Activated CD8-positive, alpha-beta memory T cell treated with anti-CD3 and anti-CD28 coated beads for 1 hour (primary cell): ENCODE measurements around the gene ZBTB8A.
"Not testable (repeated sequence)": the region's sequence is repeated elsewhere in the genome, so short reads cannot be mapped to it uniquely, and the experiment has no call there.

ENCODE experiments used
- DNase-seq, 2 donors: peaks; one replicate each; pipeline ENCODE4 v3.0.0-alpha.2; 2020; ENCODE audit warnings: low read depth in 1 of 2; ENCODE audit errors: extremely low read depth in 1 of 2

ZBTB8A gene

DNA sequence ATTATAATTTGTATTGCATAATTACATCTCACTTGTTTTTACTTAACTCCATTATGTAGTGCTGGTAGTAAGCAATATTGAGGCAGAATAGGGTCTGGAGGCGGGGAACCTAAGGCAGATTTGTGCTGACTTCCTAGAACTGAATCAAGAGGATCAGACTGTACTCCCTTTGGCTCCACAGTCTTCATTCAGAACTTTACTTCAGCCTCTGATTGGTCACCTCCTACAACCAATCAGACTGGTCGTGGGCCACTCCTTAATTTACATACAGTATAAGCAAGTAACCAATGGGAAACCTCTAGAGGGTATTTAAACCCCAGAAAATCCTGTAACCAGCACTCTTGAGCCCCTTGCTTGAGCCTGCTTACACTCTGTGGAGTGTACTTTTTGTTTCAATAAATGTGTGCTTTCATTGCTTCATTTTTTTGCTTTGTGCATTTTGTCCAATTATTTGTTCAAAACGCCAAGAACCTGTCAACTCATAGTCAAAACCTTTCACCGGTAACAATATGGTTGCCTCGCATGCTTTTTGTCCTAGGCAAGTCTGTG lies 79.5 kb downstream of the ZBTB8A start:
- no peak for DNase-seq

DNA sequence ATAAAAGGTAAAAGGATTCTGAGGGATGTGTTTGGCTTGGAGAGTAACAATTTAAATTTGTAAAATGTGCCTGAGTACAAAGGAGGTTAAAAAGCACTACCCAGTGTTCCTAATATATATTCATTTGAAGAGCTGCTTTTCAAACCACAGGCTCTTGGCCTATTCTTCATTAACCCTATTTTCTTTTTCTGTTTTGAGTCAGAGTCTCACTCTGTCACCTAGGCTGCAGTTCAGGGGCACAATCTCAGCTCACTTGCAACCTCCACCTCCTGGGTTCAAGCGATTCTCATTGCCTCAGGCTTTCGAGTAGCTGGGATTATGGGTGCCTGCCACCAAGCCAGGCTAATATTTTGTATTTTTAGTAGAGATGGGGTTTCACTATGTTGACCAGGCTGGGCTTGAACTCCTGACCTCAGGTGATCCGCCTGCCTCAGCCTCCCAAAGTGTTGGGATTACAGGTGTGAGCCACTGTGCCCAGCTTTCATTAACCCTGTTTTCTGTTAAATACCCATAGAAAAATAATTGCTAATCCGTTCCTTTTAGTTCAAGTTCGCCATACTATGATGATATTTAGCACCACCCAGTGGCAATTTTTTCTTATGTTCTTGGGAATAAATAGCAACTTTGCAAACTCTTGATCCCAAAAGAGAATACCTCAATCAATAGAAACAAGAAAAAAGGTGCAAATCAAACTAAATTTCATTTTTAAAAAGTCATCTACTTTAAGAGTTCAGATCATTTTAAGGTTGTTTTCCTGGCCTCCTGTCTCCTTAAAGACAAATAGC lies 80.7 kb downstream of the ZBTB8A start:
- no peak for DNase-seq

DNA sequence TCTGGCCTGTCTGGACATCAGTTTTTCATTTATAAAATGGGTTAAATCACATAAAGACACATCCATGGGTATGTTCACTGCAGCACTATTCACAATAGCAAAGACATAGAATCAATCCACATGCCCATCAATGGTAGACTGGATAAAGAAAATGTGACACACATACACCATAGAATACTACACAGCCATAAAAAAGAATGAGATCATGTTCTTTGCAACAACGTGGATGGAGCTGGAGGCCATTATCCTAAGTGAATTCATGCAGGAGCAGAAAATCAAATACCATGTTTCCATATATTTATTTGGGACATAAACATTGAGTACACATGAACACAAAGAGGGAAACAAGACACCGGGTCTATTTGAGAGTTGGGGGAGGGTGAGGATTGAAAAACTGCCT lies 83.0 kb downstream of the ZBTB8A start:
- DNase-seq = no peak

DNA sequence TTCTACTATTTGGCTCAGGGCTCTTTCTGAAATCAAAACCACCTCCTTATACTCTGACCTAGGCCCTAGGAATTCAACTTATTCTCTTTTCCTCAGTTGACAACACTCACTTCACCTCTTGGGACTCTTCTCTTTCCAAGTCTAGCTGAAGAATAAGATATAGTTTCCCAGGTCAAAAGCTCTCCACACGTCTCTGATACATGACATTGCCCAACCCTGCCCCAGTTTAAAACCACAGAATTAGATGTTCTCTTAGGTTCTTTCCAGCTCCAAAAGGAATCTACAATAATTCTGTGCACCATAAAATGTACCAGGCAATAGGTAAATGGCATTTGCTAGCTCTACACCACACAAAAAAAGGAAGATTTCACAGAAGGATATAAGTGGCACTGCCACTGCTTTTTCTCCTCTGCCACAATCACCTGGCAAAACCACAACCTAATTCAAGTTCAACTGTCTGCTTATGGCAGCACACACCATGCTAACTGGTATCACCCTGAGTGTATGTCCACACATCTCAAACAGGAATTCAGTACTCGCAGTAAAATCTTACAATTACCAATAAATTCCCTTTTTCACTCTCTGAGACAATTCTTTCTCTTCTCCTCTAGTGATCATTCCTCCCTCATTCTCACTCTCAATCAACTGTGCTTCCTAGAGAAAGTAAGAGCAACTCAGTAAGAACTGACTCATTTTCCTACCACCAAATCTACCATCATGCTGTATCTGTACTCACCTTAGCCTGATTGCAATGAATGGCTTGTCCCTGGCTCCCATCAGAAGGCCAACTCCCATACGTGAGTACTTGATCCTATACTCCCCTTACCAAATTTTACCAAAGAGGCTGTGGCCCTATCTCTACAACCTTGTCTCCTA lies 83.8 kb downstream of the ZBTB8A start:
- no peak for DNase-seq

DNA sequence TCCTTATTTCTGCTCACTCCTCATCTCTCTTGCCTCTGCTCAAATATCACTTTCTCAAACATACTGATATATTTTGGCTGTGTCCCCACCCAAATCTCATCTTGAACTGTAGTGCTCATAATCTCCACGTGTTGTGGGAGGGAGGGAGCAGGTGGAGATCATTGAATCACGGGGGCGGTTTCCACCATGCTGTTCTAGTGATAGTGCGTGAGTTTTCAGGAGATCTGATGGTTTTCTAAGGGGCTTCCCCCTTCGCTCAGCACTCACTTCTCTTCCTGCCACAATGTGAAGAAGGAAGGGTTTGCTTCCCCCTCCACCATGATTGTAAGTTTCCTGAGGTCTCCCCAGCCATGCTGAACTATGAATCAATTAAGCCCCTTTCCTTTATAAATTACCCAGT lies 84.5 kb downstream of the ZBTB8A start:
- DNase-seq = no peak

DNA sequence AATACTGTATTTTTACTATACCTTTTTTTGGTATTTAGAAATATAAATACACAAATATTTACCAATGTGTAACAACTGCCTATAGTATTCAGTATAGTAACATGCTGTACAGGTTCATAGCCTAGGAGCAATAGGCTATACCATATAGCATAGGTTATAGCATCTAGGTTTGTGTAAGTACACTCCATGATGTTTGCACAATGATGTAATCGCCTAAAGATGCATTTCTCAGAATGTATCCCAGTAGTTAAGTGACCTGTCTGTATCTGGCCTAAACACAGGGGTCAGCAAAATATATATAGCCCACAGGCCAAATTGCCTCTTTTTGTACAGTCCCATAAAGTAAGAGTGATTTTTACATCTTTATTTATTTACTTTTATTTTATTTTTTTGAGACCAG lies 86.9 kb downstream of the ZBTB8A start:
- DNase-seq = no peak

DNA sequence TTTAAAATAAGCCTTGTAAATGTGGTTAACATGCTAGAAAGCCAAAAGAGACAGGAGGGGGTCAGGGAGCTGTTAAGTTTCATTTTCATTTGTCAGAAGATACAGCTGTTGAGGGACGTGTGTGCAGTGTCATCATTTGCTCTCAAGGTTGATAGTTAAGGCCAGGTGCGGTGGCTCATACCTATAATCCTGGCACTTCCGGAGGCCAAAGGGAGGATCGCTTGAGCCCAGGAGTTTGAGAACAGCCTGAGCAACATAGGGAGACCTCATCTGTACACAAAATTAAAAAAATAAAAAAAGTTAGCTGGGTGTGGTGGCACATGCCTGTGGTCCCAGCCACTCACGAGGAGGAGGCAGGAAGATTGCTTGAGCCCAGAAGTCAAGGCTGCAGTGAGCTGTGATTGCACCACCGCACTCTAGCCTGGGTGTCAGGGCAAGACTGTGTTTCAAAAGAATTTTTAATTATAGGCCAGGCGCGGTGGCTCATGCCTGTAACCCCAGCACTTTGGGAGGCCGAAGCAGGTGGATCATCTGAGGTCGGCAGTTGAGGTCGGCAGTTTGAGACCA lies 88.5 kb downstream of the ZBTB8A start:
- DNase-seq = no peak

DNA sequence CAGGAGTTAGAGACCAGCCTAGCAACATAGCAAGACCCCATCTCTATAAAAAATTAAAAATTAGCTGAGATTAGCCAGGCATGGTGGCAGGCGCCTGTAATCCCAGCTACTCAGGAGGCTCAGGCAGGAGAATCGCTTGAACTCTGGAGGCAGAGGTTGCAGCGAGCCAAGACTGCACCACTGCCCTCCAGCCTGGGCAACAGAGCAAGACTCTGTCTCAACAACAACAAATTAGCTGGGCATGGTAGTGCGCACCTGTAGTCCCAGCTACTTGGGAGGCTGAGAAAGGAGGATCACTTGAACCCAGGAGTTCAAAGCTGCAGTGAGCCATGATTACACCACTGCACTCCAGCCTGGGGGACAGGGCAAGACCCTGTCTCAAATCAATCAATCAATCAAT lies 90.9 kb downstream of the ZBTB8A start:
- not testable (repeated sequence) for DNase-seq

DNA sequence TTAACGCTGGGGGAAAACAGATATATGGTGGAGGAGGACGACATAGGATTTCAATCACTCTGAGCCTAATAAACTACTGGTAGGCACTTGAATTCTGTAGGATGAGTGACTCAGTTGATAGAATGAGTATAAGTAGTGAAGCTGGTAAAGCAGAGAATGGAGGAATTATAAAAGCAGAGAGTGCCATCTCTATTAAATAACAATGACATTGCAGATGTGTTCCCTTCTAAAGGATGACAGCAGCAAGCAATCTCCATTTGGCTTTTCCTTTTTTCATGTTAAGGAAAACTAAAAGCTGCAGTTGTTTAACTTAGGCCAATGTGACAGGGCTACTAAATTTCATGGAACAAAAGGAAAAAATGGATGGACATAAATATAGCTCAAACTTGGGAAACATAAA lies 93.6 kb downstream of the ZBTB8A start:
- DNase-seq = no peak

DNA sequence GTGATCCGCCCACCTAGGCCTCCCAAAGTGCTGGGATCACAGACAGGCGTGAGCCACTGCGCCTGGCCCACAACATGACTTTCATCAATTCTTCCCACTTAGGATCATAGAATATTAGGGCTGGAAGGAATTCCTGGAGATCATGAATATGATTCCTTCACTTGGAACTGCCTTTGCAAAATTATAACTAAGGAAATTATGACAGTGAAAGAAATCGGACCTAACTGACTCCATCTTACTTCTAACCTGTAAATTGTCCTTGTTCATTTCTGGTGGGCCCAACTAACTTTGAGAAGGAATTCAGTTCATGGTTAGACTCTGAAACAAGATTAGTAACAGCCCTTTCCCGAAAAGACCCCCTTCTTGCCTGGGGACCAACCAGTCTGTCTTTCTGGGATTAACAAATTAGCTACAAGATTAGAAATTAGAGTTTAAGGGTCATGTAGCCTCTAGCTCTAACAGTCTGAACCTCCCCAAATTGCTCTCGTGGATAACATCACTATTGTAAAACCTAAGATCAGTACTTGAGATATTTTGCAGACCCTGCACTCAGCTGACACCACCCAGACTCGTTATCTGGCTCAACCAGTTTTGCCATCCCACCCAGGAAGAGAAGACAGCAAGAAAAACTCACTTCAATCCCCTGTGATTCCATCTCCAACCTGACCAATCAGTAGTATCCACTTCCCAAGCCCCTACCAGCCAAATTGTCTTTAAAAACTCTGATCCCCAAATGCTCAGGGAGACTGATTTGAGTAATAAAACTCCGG lies 96.5 kb downstream of the ZBTB8A start:
- DNase-seq = no peak

DNA sequence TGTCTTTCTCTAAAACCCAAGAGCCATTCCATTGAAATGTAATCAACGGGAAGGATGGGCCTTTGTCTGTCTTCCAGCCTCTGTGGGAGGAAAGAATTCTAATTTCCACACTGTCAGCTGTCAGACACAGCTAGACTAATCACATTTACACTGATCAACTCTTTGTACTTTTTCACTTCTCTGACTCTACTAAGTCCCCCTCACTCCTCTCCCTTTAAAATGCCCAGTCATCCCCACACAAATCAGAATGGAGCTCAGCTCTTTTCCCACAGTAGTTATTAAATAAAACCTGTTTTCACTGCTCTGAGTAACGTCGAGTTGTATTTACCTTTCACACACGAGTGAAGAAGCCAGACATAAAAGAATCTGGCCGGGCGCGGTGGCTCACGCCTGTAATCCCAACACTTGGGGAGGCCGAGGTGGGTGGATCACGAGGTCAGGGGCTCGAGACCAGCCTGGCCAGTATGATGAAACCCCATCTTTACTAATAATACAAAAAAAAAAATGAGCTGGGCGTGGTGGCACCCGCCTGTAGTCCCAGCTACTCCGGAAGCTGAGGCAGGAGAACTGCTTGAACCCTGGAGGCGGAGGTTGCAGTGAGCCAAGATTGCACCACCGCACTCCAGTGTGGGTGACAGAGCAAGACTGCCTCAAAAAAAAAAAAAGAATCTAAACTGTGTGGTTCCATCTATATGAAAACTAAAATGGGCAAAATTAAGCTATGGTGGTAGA lies 97.9 kb downstream of the ZBTB8A start:
- DNase-seq = no peak

DNA sequence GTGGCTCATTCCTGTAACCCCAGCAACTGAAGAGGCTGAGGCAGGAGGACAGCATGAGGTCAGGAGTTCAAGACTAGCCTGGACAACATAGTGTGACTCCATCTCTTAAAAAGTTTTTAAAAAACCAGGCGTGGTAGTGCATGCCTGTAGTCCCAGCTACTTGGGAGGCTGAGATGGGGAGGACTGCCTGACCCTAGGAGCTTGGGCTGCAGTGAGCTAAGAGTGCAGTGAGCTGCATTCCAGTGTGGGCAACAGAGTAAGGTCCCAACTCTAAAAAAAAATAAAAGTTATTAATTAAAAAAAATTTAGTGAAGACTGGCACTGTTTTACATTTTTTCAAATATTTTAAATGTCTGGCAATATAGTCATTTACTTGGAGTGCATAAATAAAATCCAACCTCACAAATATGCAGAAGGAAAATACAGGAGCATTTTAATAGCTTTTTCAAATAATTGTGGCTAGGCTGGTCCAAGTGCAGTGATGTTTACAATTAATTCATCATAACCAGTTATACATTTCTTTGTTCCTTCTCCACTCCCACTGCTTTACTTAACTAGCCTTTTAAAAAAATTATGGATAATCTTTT lies 100.4 kb downstream of the ZBTB8A start:
- no peak for DNase-seq

DNA sequence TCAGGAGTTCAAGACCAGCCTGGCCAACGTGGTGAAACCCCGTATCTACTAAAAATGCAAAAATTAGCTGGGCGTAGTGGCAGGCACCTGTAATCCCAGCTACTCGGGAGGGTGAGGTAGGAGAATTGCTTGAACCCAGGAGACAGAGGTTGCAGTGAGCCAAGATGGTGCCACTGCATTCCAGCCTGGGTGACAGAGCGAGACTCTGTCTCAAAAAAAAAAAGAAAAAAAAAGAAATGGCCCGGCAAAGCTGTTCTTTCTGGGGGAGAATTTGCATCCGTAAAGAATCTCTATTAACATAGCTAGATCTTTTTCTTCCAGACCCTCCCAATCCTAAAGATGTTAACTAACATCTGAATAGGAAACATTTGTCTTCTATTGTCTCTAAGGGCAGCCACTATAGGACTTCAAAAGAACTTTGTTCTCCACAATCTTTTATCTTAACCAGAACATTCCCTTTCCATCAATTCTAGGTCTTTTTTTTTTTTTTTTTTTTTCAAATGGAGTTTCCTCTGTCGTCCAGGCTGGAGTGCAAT lies 103.1 kb downstream of the ZBTB8A start:
- not testable (repeated sequence) for DNase-seq

DNA sequence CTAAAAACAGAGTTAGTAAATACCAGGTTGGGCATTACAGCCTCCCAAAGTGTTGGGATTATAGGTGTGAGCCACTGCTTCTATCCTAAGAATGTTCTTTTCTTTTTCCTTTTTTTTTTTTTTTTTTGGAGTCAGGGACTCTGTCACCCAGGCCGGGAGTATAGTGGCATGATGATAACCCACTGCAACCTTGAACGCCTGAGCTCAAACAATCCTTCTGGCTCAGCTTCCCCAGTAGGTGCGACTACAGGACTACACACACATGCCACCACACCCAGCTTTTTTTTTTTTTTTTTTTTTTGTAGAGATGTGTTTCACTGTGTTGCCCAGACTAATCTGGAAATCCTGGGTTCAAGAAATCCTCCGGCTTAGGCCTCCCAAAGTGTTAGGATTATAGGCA lies 105.2 kb downstream of the ZBTB8A start:
- no peak for DNase-seq

DNA sequence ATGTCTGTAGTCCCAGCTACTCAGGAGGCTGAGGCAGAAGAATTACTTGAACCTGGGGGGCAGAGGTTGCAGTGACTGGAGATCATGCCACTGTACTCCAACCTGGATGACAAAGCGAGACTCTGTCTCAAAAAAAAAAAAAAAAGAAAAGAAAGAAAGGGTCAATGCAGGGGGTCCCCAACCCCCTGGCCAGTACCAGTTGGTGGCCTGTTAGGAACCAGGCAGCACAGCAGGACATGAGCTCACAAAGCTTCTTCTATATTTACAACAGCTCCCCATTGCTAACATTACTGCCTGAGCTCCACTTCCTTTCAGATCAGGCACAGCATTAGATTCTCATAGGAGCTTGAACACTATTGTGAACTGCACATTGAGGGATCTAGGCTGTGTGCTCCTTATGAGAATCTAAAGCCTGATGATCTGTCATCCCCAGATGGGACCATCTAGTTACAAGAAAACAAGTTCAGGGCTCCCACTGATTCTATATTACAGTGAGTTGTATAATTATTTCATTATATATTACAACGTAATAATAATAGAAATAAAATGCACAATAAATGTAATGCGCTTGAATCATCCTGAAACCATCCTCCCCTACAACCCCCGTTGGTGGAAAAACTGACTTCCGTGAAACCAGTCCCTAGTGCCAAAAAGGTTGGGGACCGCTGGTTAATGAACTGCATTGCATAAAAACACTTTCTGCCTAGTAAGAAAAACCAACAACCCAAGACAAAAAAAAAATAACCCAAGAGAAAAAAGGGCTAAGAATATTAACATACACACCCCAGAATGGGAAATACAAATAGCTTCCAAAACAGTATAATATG lies 108.3 kb downstream of the ZBTB8A start:
- no peak for DNase-seq

DNA sequence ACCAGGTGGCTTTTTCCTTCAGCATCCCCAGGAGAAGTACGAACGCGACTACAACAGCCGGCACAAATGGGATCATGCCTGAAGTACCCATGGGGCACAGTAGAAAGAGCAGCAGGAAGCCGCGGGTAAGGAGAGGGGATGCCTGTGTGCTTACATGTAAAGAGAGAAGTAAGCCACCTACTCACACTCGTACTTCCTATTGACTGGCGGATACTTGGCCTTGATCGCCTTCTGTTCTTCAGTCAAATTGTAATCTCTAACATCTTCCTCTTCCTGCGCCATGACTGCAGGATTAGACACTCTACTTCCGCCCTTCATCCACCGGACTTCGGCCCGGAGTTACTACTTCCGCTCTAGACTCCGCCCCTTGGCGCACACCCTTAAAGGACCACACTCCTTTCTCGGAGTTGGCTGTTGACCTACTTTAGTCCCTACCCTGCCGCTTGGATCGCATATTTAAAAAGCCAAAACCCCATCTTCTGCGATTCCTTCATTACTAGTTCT lies 111.1 kb downstream of the ZBTB8A start, which contains the start of gene ZBTB8OS:
Gene ZBTB8OS (minus strand): TSS at position 303 of the 504 bp plus-strand sequence. CDS start 21 bp downstream, at position 282.
- DNase-seq = peak; percentile 77 to 79

DNA sequence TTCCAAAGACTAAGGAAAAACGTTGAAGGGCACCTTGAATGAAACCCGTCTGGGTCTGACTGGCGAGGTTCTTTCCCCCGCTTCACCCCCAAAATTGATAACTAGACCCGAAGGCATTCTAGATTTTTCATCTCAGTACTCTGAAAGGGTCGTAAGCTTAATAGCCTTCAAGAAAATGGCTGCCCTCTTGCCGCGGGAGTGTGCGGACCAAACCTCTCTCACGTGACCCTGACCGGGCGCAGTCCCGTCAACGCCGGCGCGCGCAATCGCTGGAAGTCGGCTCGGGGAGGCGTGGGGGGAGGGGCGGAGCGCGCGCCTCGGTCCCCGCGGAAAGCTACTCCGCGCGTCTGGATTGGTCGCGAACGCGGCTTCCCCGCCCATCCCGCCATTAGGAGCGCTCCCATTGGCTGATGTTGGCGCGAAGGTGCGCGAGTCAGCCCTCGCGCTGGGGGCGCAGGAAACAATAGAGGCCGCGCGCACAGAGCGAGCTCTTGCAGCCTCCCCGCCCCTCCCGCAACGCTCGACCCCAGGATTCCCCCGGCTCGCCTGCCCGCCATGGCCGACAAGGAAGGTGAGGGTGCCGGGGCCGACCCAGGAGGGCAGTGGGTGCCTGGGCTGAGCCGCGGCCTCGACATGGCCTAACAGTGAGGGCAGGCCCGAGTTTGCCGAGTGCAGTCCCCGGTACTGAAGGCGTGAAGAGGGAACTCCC lies 111.7 kb downstream of the ZBTB8A start, which contains the start of gene RBBP4:
Gene RBBP4 (plus strand): TSS at position 457 of the 709 bp plus-strand sequence. CDS start 99 bp downstream, at position 556.
- peak; percentile 97 to 98 for DNase-seq
